ENCODE data around the gene PSAT1. TPM values are rescaled to one million over a fixed set of nuclear protein-coding genes. Genes with fewer than 3 reads are reported as not detected.

Gene PSAT1
- total RNA-seq, 1 donor from 2014 or later, result 7.5 TPM

GRCh38 chr9:78368236-78368635 is 71.3 kb downstream of the PSAT1 start:
- DNase-seq, result no peak

- DNase-seq, result peak; percentile 87
Observed at GRCh38 chr9:78369639-78370219, 72.8 kb downstream of the PSAT1 start.

GRCh38 chr9:78370991-78371390 is 74.1 kb downstream of the PSAT1 start:
- DNase-seq, result no peak

GRCh38 chr9:78371981-78372380 is 75.1 kb downstream of the PSAT1 start:
- peak; percentile 16 for DNase-seq

Other genes starting within 250 kb of the PSAT1 start
- 18.5 and 29.8 TPM in 2 replicates for gene CEP78, start 61.0 kb upstream of the PSAT1 start, total RNA-seq

Measured in dermis blood vessel endothelial cell (primary cell).